Osteoblast (primary cell): ENCODE measurements around the gene BAIAP2L1. TPM values are rescaled to one million over a fixed set of nuclear protein-coding genes. Genes with fewer than 3 reads are reported as not detected.

Experiments used
- DNase-seq: peaks from one replicate; pipeline ENCODE4 v3.0.0; 2011; ENCODE audit warnings: low spot score, mixed read lengths; ENCODE audit not compliant: insufficient read length; ENCODE audit errors: missing footprints
- H2AFZ ChIP-seq: 2 replicates; pipeline ENCODE4 v1.6.0; 2011; ENCODE audit warnings: mild to moderate bottlenecking, low read length
- H3K27ac ChIP-seq: 2 replicates; pipeline ENCODE4 v1.5.1; 2011; ENCODE audit warnings: mild to moderate bottlenecking, low read depth, low read length, moderate library complexity
- H3K27me3 ChIP-seq: 2 replicates; pipeline ENCODE4 v1.6.0; 2012; ENCODE audit warnings: mild to moderate bottlenecking, control low read depth, inconsistent platforms, low read length, moderate library complexity; ENCODE audit not compliant: insufficient read depth
- H3K36me3 ChIP-seq: 2 replicates; pipeline ENCODE4 v1.5.1; 2011; ENCODE audit warnings: mild to moderate bottlenecking, low read length, control low read depth, moderate library complexity; ENCODE audit not compliant: insufficient read depth
- H3K4me1 ChIP-seq: 2 replicates; pipeline ENCODE4 v1.5.1; 2011; ENCODE audit warnings: mild to moderate bottlenecking, low read length, control low read depth, moderate library complexity; ENCODE audit not compliant: insufficient read depth
- H3K4me2 ChIP-seq: 2 replicates; pipeline ENCODE4 v1.6.0; 2011; ENCODE audit warnings: mild to moderate bottlenecking, low read length; ENCODE audit not compliant: insufficient read depth
- H3K4me3 ChIP-seq: fragments of 200-600 bp; sonication (generic); 3 replicates; pipeline ENCODE4 v1.5.1; 2012; ENCODE audit warnings: mild to moderate bottlenecking, low read length, inconsistent platforms; ENCODE audit not compliant: insufficient read depth
- H3K79me2 ChIP-seq: 2 replicates; pipeline ENCODE4 v1.6.0; 2012; ENCODE audit warnings: mild to moderate bottlenecking, low read length, control low read depth, inconsistent platforms; ENCODE audit not compliant: insufficient read depth
- H3K9me3 ChIP-seq: 2 replicates; pipeline ENCODE4 v1.5.1; 2011; ENCODE audit warnings: low read depth, low read length, control low read depth
- H4K20me1 ChIP-seq: 2 replicates; pipeline ENCODE4 v1.6.0; 2012; ENCODE audit warnings: mild to moderate bottlenecking, low read length, control low read depth; ENCODE audit not compliant: insufficient read depth
- total RNA-seq: library from RNA; depleted of rRNA; stranded (reverse); fragments of >200 nt; gene quantifications from 2 replicates; pipeline ENCODE4 v1.2.3, GENCODE V29; 2012
- TF ChIP-seq, protein P1 (sequence below): IDR thresholded peaks from 2 replicates; pipeline ENCODE4 v1.5.1; 2011; ENCODE audit warnings: mild to moderate bottlenecking, low read depth, low read length, moderate library complexity; ENCODE audit errors: extremely low read depth

The BAIAP2L1 gene
- total RNA-seq, 1 donor = 10.5 TPM

DNA sequence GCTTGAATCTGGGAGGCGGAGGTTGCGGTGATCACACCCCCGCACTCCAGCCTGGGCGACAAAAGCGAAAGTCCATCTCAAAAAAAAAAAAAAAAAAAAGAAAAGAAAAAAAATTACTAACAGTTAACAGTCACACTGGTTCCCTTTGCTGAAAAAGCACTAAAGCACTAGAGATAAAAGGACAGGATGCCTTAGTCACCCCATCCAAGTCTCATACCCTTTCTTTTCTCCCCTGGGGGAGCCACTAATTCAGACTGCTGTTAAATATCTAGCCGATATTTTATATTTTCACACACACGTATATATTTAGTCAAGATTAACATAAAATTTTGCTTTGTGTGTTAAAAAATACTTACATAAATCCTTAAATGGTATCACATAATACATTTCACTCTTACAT lies 25.2 kb downstream of the BAIAP2L1 start:
- H3K4me2 ChIP-seq = no peak overlapping the region
- H3K4me1 ChIP-seq = peaks cover 13% of the 10 kb centered on the region
- H3K4me3 ChIP-seq = no peak overlapping the region
- no peaks in the 10 kb centered on the region for H3K9me3 ChIP-seq
- H3K36me3 ChIP-seq = no peaks in the 10 kb centered on the region
- no peak overlapping the region for H3K27ac ChIP-seq
- H3K27me3 ChIP-seq = no peaks in the 10 kb centered on the region
- no peak overlapping the region for H2AFZ ChIP-seq
- no peaks in the 10 kb centered on the region for H3K79me2 ChIP-seq
- no peaks in the 10 kb centered on the region for H4K20me1 ChIP-seq
- TF ChIP-seq, protein P1, sequence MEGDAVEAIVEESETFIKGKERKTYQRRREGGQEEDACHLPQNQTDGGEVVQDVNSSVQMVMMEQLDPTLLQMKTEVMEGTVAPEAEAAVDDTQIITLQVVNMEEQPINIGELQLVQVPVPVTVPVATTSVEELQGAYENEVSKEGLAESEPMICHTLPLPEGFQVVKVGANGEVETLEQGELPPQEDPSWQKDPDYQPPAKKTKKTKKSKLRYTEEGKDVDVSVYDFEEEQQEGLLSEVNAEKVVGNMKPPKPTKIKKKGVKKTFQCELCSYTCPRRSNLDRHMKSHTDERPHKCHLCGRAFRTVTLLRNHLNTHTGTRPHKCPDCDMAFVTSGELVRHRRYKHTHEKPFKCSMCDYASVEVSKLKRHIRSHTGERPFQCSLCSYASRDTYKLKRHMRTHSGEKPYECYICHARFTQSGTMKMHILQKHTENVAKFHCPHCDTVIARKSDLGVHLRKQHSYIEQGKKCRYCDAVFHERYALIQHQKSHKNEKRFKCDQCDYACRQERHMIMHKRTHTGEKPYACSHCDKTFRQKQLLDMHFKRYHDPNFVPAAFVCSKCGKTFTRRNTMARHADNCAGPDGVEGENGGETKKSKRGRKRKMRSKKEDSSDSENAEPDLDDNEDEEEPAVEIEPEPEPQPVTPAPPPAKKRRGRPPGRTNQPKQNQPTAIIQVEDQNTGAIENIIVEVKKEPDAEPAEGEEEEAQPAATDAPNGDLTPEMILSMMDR = no peak
- DNase-seq = peak; percentile 55

DNA sequence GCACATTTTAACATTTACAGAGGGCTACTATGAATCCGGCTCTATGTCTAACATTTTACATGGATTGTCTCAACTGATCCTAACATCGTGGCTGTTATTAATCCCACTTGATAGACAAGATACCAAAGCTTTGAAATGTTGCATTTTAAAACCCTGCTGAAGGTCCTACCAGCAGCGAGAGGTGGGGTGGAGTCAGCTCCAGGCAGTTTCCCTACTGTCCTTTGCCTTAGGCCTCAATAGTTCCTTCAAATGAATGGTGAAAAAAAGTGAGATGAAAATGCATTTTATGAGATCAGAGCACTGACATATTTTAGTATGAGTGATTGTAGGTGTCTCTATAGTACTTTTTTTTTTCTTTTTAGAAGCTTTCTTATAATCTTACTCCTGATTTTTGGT lies 26.6 kb downstream of the BAIAP2L1 start:
- Histone ChIP-seq H3K27ac (no peak overlapping the region), H3K36me3 (no peaks in the 10 kb centered on the region), H3K4me1 (peaks cover 14% of the 10 kb centered on the region), H2AFZ (no peak overlapping the region), H3K4me3 (no peak overlapping the region), H3K4me2 (no peak overlapping the region), H3K27me3 (no peaks in the 10 kb centered on the region), H3K9me3 (no peaks in the 10 kb centered on the region), H3K79me2 (no peaks in the 10 kb centered on the region), H4K20me1 (no peaks in the 10 kb centered on the region)
- TF ChIP-seq, protein P1 = no peak
- DNase-seq = no peak

DNA sequence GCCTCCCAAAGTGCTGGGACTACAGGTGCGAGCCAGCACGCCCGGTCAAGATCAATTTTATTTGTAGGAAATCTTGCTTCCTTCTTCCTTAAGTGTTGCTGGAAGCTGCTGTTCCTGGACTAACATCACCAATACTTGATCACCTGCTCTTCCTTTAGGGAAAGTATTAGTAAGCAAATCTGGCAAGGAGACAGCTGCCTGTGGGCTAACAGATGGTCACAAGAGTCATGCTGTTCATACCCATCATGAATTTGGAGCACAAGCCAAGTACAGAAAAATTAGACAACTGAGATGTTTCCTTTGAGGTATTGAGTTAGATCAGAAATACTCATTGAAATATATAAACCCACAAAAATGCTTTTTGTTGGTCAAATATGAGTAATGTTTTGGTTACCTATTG lies 27.9 kb downstream of the BAIAP2L1 start:
- no peak overlapping the region for H3K4me2 ChIP-seq
- no peak overlapping the region for H3K4me3 ChIP-seq
- no peaks in the 10 kb centered on the region for H3K9me3 ChIP-seq
- no peaks in the 10 kb centered on the region for H3K36me3 ChIP-seq
- H3K27ac ChIP-seq = no peak overlapping the region
- no peak overlapping the region for H2AFZ ChIP-seq
- no peaks in the 10 kb centered on the region for H3K79me2 ChIP-seq
- H3K4me1 ChIP-seq = peaks cover 14% of the 10 kb centered on the region
- peak; percentile 81 for DNase-seq
- H3K27me3 ChIP-seq = no peaks in the 10 kb centered on the region
- H4K20me1 ChIP-seq = no peaks in the 10 kb centered on the region
- TF ChIP-seq, protein P1 = no peak

DNA sequence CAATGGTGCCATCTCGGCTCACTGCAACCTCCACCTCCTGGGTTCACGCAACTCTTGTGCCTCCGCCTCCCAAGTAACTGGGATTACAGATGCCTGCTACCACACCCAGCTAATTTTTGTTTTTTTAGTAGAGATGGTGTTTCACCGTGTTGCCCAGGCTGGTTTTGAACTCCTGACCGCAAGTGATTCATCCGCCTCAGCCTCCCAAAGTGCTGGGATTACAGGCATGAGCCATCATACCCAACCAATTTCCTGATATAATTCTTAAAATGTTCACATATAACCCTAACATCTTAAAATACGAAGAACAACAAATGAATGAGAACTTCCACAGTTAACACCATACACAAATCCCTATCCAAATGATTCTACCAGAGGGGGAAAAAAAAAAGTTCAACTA lies 31.2 kb downstream of the BAIAP2L1 start:
- Histone ChIP-seq H3K4me1 (peaks cover 21% of the 10 kb centered on the region), H3K36me3 (no peaks in the 10 kb centered on the region), H3K4me2 (no peak overlapping the region), H3K27me3 (no peaks in the 10 kb centered on the region), H4K20me1 (no peaks in the 10 kb centered on the region), H3K4me3 (no peak overlapping the region), H3K9me3 (no peaks in the 10 kb centered on the region), H3K27ac (no peak overlapping the region), H2AFZ (no peak overlapping the region), H3K79me2 (no peaks in the 10 kb centered on the region)
- TF ChIP-seq, protein P1 = no peak
- DNase-seq = no peak
